ENCODE measurements around the gene MAGI1. TPM values are rescaled to one million over a fixed set of nuclear protein-coding genes. Genes with fewer than 3 reads are reported as not detected.
"Not testable (repeated sequence)": the region's sequence is repeated elsewhere in the genome, so short reads cannot be mapped to it uniquely, and the experiment has no call there.

MAGI1 gene
- total RNA-seq: 4.9 and 30.5 TPM in 2 replicates

- peak; percentile 89 for DNase-seq (ENCODE audit: low read depth)
Measured at GRCh38 chr3:66038726-66039589, at the start of gene MAGI1. TSS of gene MAGI1 (minus strand) at chr3:66038918. CDS start at chr3:66038308, 610 bp downstream.

GRCh38 chr3:66083784-66084213 lies 45.1 kb upstream of the MAGI1 start:
- DNase-seq (ENCODE audit: low read depth): no peak

GRCh38 chr3:66083096-66083678 lies 44.5 kb upstream of the MAGI1 start:
- no peak for DNase-seq (ENCODE audit: low read depth)

GRCh38 chr3:66082679-66083078 lies 44.0 kb upstream of the MAGI1 start:
- DNase-seq (ENCODE audit: low read depth): no peak

GRCh38 chr3:66080167-66080566 lies 41.4 kb upstream of the MAGI1 start:
- no peak for DNase-seq (ENCODE audit: low read depth)

- DNase-seq (ENCODE audit: low read depth): no peak
Measured at GRCh38 chr3:66077973-66078372, 39.3 kb upstream of the MAGI1 start.

GRCh38 chr3:66076861-66077470 lies 38.2 kb upstream of the MAGI1 start:
- DNase-seq (ENCODE audit: low read depth): no peak

- DNase-seq (ENCODE audit: low read depth): peak; percentile 4
Measured at GRCh38 chr3:66075281-66075680, 36.6 kb upstream of the MAGI1 start.

- peak; percentile 13 for DNase-seq (ENCODE audit: low read depth)
Measured at GRCh38 chr3:66073464-66074141, 34.9 kb upstream of the MAGI1 start.

- no peak for DNase-seq (ENCODE audit: low read depth)
Measured at GRCh38 chr3:66068255-66068654, 29.5 kb upstream of the MAGI1 start.

- DNase-seq (ENCODE audit: low read depth): no peak
Measured at GRCh38 chr3:66066963-66067617, 28.4 kb upstream of the MAGI1 start.

- DNase-seq (ENCODE audit: low read depth): no peak
Measured at GRCh38 chr3:66055289-66055688, 16.6 kb upstream of the MAGI1 start.

- DNase-seq (ENCODE audit: low read depth): no peak
Measured at GRCh38 chr3:66053550-66054094, 14.9 kb upstream of the MAGI1 start.

- no peak for DNase-seq (ENCODE audit: low read depth)
Measured at GRCh38 chr3:66052721-66053549, 14.2 kb upstream of the MAGI1 start.

- DNase-seq (ENCODE audit: low read depth): no peak
Measured at GRCh38 chr3:66050821-66051220, 12.1 kb upstream of the MAGI1 start.

GRCh38 chr3:66048051-66048395 lies 9.3 kb upstream of the MAGI1 start:
- DNase-seq (ENCODE audit: low read depth): no peak

- no peak for DNase-seq (ENCODE audit: low read depth)
Measured at GRCh38 chr3:66047311-66048050, 8.8 kb upstream of the MAGI1 start.

- DNase-seq (ENCODE audit: low read depth): not testable (repeated sequence)
Measured at GRCh38 chr3:66046321-66046720, 7.6 kb upstream of the MAGI1 start.

- no peak for DNase-seq (ENCODE audit: low read depth)
Measured at GRCh38 chr3:66041828-66042227, 3.1 kb upstream of the MAGI1 start.

- DNase-seq (ENCODE audit: low read depth): peak; percentile 31
Measured at GRCh38 chr3:66041116-66041515, 2.4 kb upstream of the MAGI1 start.
